NCI-H187 treated with DMSO at 0.1 percent for 48 hours (cell line): ENCODE measurements around the gene CASK.

Experiments used
- DNase-seq: peaks from one replicate; lab custom pipeline; 2025; lab: John Stamatoyannopoulos, UW

The CASK gene

GRCh38 chrX:41909068-41909467 is 14.3 kb downstream of the CASK start:
- DNase-seq: no peak

- DNase-seq: no peak
These were observed 16.7 kb downstream of the CASK start for GRCh38 chrX:41906515-41907187.

- no peak for DNase-seq
These were observed 19.8 kb downstream of the CASK start for GRCh38 chrX:41903544-41903943.

- DNase-seq: no peak
These were observed 23.0 kb downstream of the CASK start for GRCh38 chrX:41900321-41900720.

GRCh38 chrX:41895826-41896225 is 27.5 kb downstream of the CASK start:
- no peak for DNase-seq

- no peak for DNase-seq
These were observed 33.3 kb downstream of the CASK start for GRCh38 chrX:41890026-41890423.

GRCh38 chrX:41889317-41890025 is 33.9 kb downstream of the CASK start:
- DNase-seq: no peak

- DNase-seq: no peak
These were observed 35.7 kb downstream of the CASK start for GRCh38 chrX:41887691-41888090.

- no peak for DNase-seq
These were observed 37.6 kb downstream of the CASK start for GRCh38 chrX:41885724-41886123.

- DNase-seq: no peak
These were observed 42.2 kb downstream of the CASK start for GRCh38 chrX:41881166-41881565.

- no peak for DNase-seq
These were observed 46.2 kb downstream of the CASK start for GRCh38 chrX:41877167-41877566.

- no peak for DNase-seq
These were observed 48.2 kb downstream of the CASK start for GRCh38 chrX:41875142-41875541.

- DNase-seq: no peak
These were observed 52.6 kb downstream of the CASK start for GRCh38 chrX:41870719-41871151.

- DNase-seq: no peak
These were observed 54.9 kb downstream of the CASK start for GRCh38 chrX:41868392-41868977.

- no peak for DNase-seq
These were observed 59.8 kb downstream of the CASK start for GRCh38 chrX:41863343-41864203.

- no peak for DNase-seq
These were observed 60.7 kb downstream of the CASK start for GRCh38 chrX:41862562-41863184.

- no peak for DNase-seq
These were observed 65.1 kb downstream of the CASK start for GRCh38 chrX:41858161-41858775.

GRCh38 chrX:41857670-41858069 is 65.7 kb downstream of the CASK start:
- DNase-seq: no peak

- no peak for DNase-seq
These were observed 76.6 kb downstream of the CASK start for GRCh38 chrX:41846714-41847113.

- DNase-seq: no peak
These were observed 85.9 kb downstream of the CASK start for GRCh38 chrX:41837270-41837944.

- DNase-seq: no peak
These were observed 94.5 kb downstream of the CASK start for GRCh38 chrX:41828826-41829225.
